Raji (cell line): Measurements from ENCODE around the gene TRIO.

ENCODE experiments used
- POLR2A ChIP-seq: IDR thresholded peaks from 2 replicates; pipeline ENCODE4 v1.6.1; 2011; ENCODE audit warnings: low read depth, low read length, control low read depth; ENCODE audit not compliant: insufficient read depth

Gene TRIO

DNA sequence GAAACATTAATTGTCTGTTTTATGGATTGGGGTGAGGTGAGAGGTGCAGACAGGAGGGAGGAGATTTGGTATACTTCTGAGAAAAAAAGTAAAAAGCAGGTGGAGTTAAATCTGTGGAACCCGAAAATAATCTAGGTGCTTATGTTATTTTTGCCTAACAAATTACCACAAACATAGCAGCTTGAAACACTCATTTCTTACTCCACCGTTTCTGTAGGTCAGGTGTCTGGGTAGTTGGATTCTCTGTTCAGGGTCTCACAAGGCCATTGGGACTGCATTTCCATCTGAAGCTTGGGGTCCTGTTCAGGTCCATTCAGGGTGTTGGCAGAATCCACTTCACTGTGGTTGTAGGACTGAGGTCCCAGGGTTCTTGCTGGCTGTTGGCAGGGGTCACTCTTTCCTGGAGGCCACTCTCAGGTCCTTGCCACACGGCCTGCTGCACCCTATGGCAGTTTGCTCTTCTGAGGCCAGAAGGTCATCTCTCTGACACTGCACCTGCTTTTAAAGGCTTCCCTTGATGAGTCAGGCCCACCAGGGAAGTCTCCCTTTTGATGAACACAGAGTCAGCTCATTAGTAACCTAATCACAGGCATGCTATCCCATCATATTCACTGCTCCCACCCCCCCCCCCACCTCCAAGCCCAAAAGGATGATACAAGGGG lies 82.2 kb downstream of the TRIO start:
- no peak for TF ChIP-seq POLR2A

DNA sequence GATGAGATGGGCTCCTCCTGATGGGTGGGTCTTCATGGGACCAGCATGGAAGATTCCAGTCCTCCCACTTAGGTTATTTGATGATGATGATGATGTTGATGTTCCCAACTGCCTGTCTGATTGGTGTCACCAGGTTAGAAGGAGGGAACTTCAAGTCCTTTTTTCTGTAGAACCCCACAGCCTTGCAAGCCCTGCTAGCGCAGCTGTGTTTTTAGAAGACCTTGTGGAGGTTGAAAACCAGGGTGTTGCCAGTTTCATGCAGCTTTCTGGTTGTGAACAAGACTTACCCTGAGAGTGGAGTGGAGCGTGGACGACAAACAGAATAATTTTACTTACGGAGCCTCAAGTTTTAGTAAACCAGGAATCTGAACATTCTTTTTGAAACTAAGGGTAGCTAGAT lies 83.0 kb downstream of the TRIO start:
- no peak for TF ChIP-seq POLR2A

DNA sequence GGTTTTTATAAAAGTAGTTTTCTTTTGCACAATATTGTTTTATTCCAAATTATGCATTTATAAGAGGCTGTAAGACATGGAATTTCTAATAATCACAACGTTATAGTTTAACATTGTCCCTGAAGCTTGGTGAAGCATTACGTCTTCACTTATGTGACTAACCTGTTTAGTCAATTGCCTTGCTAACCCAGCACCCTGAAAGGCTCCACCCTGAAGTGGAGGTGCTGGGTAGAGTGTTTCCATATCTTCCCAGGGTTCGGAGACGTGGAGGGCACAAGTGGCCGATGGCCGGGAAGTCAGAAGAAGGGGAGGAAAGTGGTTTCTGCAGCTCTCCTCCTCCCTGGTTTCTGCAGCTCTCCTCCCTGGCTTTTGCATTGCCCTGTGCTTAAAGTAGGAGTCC lies 83.4 kb downstream of the TRIO start:
- TF ChIP-seq POLR2A, result no peak

DNA sequence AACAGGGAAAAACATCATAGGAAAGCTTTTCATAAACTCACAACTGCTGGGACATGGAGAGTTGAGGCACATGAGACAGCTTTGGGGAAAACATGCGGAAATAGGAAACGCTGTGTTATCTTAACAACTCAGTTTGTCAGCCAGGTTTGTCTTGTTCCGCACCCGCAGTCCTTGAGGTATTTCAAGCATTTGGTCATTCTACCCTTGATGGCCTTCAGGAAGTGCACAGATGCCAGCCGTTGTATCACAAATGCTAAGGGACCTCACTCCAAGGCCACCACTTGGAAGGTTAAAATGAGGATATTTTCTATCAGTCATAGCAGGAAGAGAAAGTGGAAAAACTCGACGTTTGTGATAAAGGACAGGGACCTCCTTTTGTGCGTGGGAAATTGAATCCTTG lies 83.8 kb downstream of the TRIO start:
- TF ChIP-seq POLR2A, result no peak

DNA sequence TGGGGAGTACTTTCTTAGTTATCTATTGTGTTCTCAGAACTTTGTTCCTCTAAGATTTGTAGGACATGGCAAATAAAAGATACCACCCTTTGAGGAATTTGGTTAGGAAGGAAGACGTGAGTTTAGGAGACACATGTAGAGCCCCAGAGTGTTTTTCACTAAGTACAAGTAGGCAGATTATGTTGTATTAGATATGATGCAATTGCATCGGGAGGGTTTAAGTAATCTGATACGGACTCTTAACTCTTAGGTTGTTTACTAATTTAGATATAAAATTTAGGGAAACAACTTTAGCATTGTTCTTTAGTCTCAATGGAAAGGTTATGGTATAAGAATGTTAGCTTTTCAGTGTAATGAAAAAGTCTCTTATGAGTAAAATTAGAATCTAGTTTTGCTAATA lies 84.4 kb downstream of the TRIO start:
- TF ChIP-seq POLR2A, result no peak

DNA sequence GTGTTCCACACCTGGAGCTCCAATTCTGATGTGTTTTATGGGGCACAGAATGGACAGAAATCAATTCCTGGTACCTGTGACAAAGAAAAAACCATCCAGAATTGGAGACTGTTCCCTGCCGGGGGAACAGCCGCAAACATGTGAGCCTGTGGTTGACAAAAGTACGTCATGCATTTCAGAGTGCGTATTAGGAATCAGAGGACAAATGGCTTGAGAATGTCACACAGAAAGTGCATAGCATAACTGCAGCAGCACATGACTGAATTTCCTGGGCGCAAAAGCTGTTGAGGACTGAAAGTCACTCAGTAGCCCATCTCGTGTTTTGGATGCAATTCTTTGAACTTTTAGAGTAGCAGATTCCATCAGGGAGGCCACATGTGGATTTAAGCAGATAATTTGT lies 85.1 kb downstream of the TRIO start:
- TF ChIP-seq POLR2A, result no peak

DNA sequence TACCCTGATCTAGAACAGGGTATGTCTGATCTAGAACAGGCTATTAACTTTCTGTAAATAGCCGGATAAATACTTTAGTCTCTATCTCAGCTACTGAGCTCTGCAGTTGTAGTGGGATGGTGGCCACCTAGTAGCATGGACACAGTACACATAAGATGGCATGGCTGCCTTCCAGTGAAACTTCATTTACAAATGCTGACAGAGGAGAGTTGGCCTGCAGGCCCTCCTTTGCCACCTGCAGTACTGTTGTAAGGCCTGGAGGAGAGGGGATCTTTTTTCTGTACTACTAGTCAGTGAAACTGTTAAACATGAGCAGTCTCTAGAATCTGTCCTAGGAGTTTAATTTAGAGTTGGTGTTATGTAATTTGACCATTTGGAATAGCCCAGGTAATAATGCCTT lies 86.0 kb downstream of the TRIO start:
- TF ChIP-seq POLR2A, result no peak

DNA sequence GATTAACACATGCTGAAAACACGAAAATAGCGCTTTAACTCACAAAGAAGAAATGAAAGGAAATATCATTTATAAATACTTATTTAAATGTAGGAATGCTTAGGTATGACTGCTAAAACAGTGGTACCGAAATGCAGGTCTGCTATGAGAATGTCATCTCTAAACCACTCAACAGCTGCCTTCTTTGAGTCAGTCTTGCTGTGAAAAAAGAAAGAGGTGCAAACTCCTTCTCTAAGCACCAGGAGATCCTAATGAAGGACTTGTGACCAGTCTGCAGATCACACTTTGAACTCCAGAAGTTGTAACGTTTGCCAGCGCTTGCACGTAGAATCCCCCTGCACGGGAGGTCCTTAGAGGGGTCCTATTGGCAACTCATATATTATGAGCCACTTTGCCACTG lies 86.6 kb downstream of the TRIO start:
- TF ChIP-seq POLR2A, result no peak

DNA sequence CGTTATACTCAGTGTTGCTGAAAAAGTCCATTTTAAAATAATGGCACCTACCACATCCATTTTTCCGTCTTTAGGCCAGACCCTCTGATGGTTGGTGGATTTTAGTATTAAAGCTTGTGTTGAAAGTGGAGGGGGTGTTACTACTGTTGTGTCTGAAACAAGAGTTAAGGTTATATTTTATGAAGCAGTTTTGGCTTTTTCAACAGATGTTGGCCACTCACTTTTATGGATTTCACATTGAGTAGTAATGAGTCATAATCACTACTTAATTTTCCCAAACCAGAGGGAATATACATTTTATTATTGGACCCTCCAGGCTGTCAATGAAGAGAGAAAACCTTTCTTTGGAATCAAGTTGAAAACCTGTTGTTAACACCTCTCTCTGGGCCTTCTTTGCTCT lies 88.0 kb downstream of the TRIO start:
- TF ChIP-seq POLR2A, result no peak

DNA sequence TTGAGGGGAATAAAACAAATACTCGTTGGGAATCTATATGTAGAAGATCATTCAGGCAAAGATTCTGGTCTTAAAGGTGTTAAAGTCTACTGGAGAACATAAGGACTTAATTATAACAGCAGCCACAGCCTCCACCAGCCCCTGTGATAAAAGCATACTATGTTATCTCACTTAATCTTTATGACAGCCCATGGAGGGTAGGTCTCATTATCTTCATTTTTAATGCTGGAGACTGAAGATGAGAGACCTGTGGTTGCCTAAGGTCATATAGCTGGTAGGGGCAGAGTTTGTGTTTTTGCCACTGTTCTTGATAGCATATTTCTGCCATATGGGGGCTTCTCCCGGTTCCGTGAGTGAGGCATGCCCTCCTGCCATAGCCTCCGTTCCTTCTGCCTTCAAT lies 88.7 kb downstream of the TRIO start:
- no peak for TF ChIP-seq POLR2A

DNA sequence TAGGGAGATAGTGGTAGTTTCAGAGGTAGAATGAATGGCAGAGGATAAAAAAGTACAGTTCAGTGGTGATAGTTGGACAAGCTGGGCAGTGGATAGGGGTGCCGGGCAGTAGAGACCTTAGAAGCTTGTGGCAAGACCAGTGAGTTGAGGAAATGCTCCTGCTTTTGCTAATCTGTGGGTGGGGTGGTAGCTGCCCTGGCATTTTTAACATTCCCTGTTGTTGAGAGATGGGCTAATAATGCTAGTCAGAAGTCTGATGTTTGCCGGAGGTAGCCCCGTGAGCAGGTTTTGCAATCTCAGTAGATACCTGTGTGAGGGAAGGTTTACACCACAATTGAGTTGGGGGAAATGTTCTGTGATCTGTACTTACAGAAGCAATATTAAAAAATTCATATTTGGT lies 91.1 kb downstream of the TRIO start:
- TF ChIP-seq POLR2A, result no peak

DNA sequence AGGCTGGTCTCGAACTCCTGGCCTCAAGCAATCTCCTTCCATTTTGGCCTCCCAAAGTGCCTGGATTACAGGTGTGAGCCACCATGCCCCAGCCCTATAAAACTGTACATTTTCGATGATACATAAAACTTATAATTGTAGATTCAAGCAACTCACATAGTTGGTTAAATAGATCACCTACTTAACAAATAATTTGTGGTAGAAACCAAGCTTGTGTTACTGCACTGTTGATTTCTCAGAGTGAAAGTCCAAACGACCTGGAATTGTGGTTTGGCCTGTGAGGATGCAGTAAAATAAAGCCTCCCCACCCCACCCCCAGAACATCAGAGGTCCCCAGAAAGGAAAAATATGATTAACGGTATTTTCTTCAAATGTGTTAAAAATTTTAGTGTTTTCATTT lies 92.7 kb downstream of the TRIO start:
- TF ChIP-seq POLR2A, result no peak

DNA sequence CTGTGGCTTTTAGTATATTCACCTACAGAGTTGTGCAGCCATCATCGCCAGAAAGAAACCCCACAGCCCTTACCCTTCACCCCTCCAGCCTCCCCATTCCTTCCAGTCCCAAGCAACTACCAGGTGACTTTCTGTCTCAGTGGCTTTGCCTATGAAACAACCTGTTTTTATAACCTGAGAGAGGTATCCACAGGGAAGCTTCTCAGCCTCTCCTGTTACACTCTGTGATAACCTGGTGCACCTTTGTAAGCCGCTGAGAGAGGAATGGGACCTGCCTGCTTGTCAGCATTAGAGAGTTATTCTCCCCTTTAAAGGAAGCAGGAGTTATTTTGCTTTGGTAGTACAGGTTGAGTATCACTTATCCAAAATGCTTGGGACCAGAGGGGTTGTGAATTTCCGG lies 93.6 kb downstream of the TRIO start:
- TF ChIP-seq POLR2A, result no peak

DNA sequence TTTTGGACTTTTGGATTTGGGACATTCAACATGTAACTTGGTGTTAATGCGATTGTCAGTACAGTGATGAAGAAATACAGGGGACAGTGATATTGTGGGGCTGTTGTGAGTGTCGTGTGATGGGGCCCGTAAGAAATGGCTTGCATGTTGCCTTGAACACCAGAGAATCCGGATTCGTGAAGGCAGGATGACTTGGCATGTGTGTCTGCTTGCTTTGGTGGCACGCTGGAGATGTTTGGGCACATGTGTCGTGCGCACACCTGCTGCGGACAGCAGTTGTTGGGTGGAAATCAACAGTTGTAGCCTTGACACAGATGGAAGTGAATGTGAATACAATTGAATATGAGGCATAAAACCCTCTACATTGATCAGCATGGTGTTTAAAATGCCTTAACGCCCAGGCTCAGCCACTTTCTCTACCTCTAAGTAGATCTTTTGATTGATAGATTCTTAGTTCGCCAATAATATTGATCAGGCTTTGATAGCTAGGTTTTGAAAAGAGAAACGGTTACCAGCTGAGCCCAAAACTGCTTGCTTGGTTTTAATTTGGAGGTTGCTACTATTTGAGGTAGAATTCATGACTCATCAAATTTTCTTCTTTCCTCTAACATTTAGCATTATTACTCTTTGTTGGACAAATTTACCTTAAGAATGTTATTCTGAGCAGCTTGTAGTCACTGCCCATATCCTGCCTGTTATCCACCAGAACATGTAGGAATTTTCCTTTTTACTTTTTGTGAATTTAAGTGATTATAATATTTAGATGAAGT lies 94.4 kb downstream of the TRIO start:
- TF ChIP-seq POLR2A, result no peak

DNA sequence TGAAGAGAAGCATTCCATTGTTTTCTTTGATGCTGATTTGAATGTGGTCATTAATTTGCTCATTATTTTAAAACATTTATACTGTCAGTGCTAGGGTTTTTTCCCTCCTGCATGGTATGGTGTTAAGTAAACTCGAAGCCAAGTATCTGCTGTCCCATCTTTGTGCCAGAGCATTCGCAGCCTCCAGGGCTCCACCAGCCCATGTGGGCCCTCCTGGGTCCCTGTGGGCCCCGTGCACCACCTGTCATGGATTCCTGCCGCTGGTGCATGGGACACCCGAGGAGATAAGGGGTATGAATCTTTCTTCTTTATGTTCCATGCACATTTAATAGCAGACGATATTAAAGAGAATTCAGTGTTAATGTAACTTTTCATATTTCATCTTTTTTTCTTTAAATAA lies 95.1 kb downstream of the TRIO start:
- no peak for TF ChIP-seq POLR2A

DNA sequence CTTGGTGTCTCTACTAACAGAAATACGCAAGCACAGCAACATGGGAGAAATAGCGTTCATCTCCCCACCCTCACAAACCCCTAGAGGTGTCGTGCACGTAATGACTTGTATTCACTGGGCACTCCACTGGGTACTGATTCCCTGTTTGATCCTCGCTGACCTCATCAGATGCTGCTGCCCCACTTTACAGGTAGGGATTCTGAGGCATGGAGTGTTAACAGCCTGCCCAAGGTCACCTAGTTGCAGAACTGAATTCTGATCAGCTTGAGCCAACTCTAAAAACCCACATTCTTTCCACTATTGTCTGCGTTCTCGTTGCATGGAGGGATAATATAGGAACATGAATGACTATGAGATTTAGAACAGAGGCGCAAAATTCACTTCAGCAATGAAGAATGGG lies 96.3 kb downstream of the TRIO start:
- TF ChIP-seq POLR2A, result no peak

DNA sequence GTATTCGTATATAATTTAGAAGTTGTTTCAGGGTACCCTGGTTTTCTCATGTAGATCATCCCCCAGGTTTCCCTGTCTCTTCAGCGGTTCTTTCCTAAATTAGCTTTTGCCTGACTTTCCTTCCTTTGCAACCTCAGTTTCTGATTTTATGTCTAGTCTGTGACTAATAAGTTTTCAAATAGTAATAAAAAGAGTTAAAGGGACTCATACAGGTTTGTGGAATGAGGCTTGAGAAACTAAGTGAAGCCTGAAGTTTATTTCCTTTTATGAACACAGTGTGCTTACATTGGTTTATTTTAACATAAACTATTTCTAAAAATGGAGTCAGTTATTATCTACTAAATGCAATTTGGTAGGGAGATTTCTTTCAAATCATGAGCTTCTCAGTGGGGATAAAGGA lies 96.8 kb downstream of the TRIO start:
- no peak for TF ChIP-seq POLR2A
